ENCODE measurements around the gene FAM53B.

FAM53B gene

GRCh38 chr10:124668517-124669051 lies 75.6 kb downstream of the FAM53B start:
- no peaks in the 10 kb centered on the region for H3K9me3 ChIP-seq (ENCODE audit: control insufficient read depth, insufficient read depth, low read length)
- no CpG with 5 or more reads among the region's 11 CpGs for WGBS (ENCODE audit: insufficient coverage, insufficient read length)
- H3K4me3 ChIP-seq (ENCODE audit: low read length) = no peak overlapping the region
- H3K27me3 ChIP-seq (ENCODE audit: control insufficient read depth, insufficient read depth, low read length) = no peaks in the 10 kb centered on the region
- H3K36me3 ChIP-seq (ENCODE audit: control insufficient read depth, insufficient read depth, low read length) = no peaks in the 10 kb centered on the region
- peaks cover 3% of the 10 kb centered on the region; the same call in 1 of the 2 replicates for H3K4me1 ChIP-seq (ENCODE audit: control insufficient read depth, insufficient read depth, low read length)
- DNase-seq (ENCODE audit: low read depth, low spot score) = no peak
- H3K27ac ChIP-seq (ENCODE audit: low read length) = no peak overlapping the region

GRCh38 chr10:124667425-124668345 lies 76.5 kb downstream of the FAM53B start:
- Histone ChIP-seq H3K36me3 (ENCODE audit: control insufficient read depth, insufficient read depth, low read length) (no peaks in the 10 kb centered on the region), H3K27ac (ENCODE audit: low read length) (no peak overlapping the region), H3K4me3 (ENCODE audit: low read length) (no peak overlapping the region), H3K27me3 (ENCODE audit: control insufficient read depth, insufficient read depth, low read length) (no peaks in the 10 kb centered on the region), H3K4me1 (ENCODE audit: control insufficient read depth, insufficient read depth, low read length) (peaks cover 3% of the 10 kb centered on the region; the same call in 1 of the 2 replicates), H3K9me3 (ENCODE audit: control insufficient read depth, insufficient read depth, low read length) (no peaks in the 10 kb centered on the region)
- no peak for DNase-seq (ENCODE audit: low read depth, low spot score)
- no CpG with 5 or more reads among the region's 15 CpGs for WGBS (ENCODE audit: insufficient coverage, insufficient read length)

- H3K9me3 ChIP-seq (ENCODE audit: control insufficient read depth, insufficient read depth, low read length) = no peaks in the 10 kb centered on the region
- H3K27me3 ChIP-seq (ENCODE audit: control insufficient read depth, insufficient read depth, low read length) = no peaks in the 10 kb centered on the region
- H3K27ac ChIP-seq (ENCODE audit: low read length) = no peak overlapping the region
- no peaks in the 10 kb centered on the region for H3K36me3 ChIP-seq (ENCODE audit: control insufficient read depth, insufficient read depth, low read length)
- no peaks in the 10 kb centered on the region for H3K4me1 ChIP-seq (ENCODE audit: control insufficient read depth, insufficient read depth, low read length)
- DNase-seq (ENCODE audit: low read depth, low spot score) = no peak
- WGBS (ENCODE audit: insufficient coverage, insufficient read length) = no CpG with 5 or more reads among the region's 10 CpGs
- H3K4me3 ChIP-seq (ENCODE audit: low read length) = no peak overlapping the region
Measured at GRCh38 chr10:124666494-124666893, 77.7 kb downstream of the FAM53B start.

- DNase-seq (ENCODE audit: low read depth, low spot score) = no peak
- Histone ChIP-seq H3K9me3 (ENCODE audit: control insufficient read depth, insufficient read depth, low read length) (no peaks in the 10 kb centered on the region), H3K4me3 (ENCODE audit: low read length) (no peak overlapping the region), H3K27ac (ENCODE audit: low read length) (no peak overlapping the region), H3K36me3 (ENCODE audit: control insufficient read depth, insufficient read depth, low read length) (no peaks in the 10 kb centered on the region), H3K27me3 (ENCODE audit: control insufficient read depth, insufficient read depth, low read length) (no peaks in the 10 kb centered on the region), H3K4me1 (ENCODE audit: control insufficient read depth, insufficient read depth, low read length) (no peaks in the 10 kb centered on the region)
- no CpG with 5 or more reads among the region's 3 CpGs for whole genome bisulfite sequencing (ENCODE audit: insufficient coverage, insufficient read length)
Measured at GRCh38 chr10:124665980-124666379, 78.2 kb downstream of the FAM53B start.

- no peaks in the 10 kb centered on the region for H3K36me3 ChIP-seq (ENCODE audit: control insufficient read depth, insufficient read depth, low read length)
- no peaks in the 10 kb centered on the region for H3K9me3 ChIP-seq (ENCODE audit: control insufficient read depth, insufficient read depth, low read length)
- H3K4me1 ChIP-seq (ENCODE audit: control insufficient read depth, insufficient read depth, low read length) = no peaks in the 10 kb centered on the region
- H3K27me3 ChIP-seq (ENCODE audit: control insufficient read depth, insufficient read depth, low read length) = no peaks in the 10 kb centered on the region
- WGBS (ENCODE audit: insufficient coverage, insufficient read length) = no CpG with 5 or more reads among the region's 8 CpGs
- H3K4me3 ChIP-seq (ENCODE audit: low read length) = no peak overlapping the region
- no peak for DNase-seq (ENCODE audit: low read depth, low spot score)
- H3K27ac ChIP-seq (ENCODE audit: low read length) = no peak overlapping the region
Measured at GRCh38 chr10:124665558-124665957, 78.6 kb downstream of the FAM53B start.

- no peaks in the 10 kb centered on the region for H3K36me3 ChIP-seq (ENCODE audit: control insufficient read depth, insufficient read depth, low read length)
- WGBS (ENCODE audit: insufficient coverage, insufficient read length) = no CpG with 5 or more reads among the region's 2 CpGs
- H3K27ac ChIP-seq (ENCODE audit: low read length) = no peak overlapping the region
- no peaks in the 10 kb centered on the region for H3K9me3 ChIP-seq (ENCODE audit: control insufficient read depth, insufficient read depth, low read length)
- H3K4me3 ChIP-seq (ENCODE audit: low read length) = no peak overlapping the region
- no peak for DNase-seq (ENCODE audit: low read depth, low spot score)
- H3K27me3 ChIP-seq (ENCODE audit: control insufficient read depth, insufficient read depth, low read length) = no peaks in the 10 kb centered on the region
- no peaks in the 10 kb centered on the region for H3K4me1 ChIP-seq (ENCODE audit: control insufficient read depth, insufficient read depth, low read length)
Measured at GRCh38 chr10:124665091-124665490, 79.1 kb downstream of the FAM53B start.

GRCh38 chr10:124663766-124664360 lies 80.3 kb downstream of the FAM53B start:
- no peak overlapping the region for H3K27ac ChIP-seq (ENCODE audit: low read length)
- no CpG with 5 or more reads among the region's 11 CpGs for WGBS (ENCODE audit: insufficient coverage, insufficient read length)
- no peaks in the 10 kb centered on the region for H3K9me3 ChIP-seq (ENCODE audit: control insufficient read depth, insufficient read depth, low read length)
- no peaks in the 10 kb centered on the region for H3K27me3 ChIP-seq (ENCODE audit: control insufficient read depth, insufficient read depth, low read length)
- no peaks in the 10 kb centered on the region for H3K36me3 ChIP-seq (ENCODE audit: control insufficient read depth, insufficient read depth, low read length)
- H3K4me3 ChIP-seq (ENCODE audit: low read length) = no peak overlapping the region
- H3K4me1 ChIP-seq (ENCODE audit: control insufficient read depth, insufficient read depth, low read length) = no peaks in the 10 kb centered on the region
- DNase-seq (ENCODE audit: low read depth, low spot score) = no peak

- Histone ChIP-seq H3K4me1 (ENCODE audit: control insufficient read depth, insufficient read depth, low read length) (no peaks in the 10 kb centered on the region), H3K27me3 (ENCODE audit: control insufficient read depth, insufficient read depth, low read length) (no peaks in the 10 kb centered on the region), H3K4me3 (ENCODE audit: low read length) (no peak overlapping the region; the same call in 1 of the 2 replicates), H3K36me3 (ENCODE audit: control insufficient read depth, insufficient read depth, low read length) (no peaks in the 10 kb centered on the region), H3K9me3 (ENCODE audit: control insufficient read depth, insufficient read depth, low read length) (no peaks in the 10 kb centered on the region), H3K27ac (ENCODE audit: low read length) (no peak overlapping the region)
- WGBS (ENCODE audit: insufficient coverage, insufficient read length) = no CpG with 5 or more reads among the region's 8 CpGs
- DNase-seq (ENCODE audit: low read depth, low spot score) = no peak
Measured at GRCh38 chr10:124663228-124663627, 81.0 kb downstream of the FAM53B start.

- Histone ChIP-seq H3K27me3 (ENCODE audit: control insufficient read depth, insufficient read depth, low read length) (no peaks in the 10 kb centered on the region), H3K9me3 (ENCODE audit: control insufficient read depth, insufficient read depth, low read length) (no peaks in the 10 kb centered on the region), H3K36me3 (ENCODE audit: control insufficient read depth, insufficient read depth, low read length) (no peaks in the 10 kb centered on the region), H3K4me3 (ENCODE audit: low read length) (no peak overlapping the region), H3K27ac (ENCODE audit: low read length) (no peak overlapping the region), H3K4me1 (ENCODE audit: control insufficient read depth, insufficient read depth, low read length) (no peaks in the 10 kb centered on the region)
- DNase-seq (ENCODE audit: low read depth, low spot score) = no peak
- no CpG with 5 or more reads among the region's 9 CpGs for WGBS (ENCODE audit: insufficient coverage, insufficient read length)
Measured at GRCh38 chr10:124661660-124662180, 82.5 kb downstream of the FAM53B start.

GRCh38 chr10:124660404-124661125 lies 83.6 kb downstream of the FAM53B start:
- H3K36me3 ChIP-seq (ENCODE audit: control insufficient read depth, insufficient read depth, low read length) = no peaks in the 10 kb centered on the region
- H3K9me3 ChIP-seq (ENCODE audit: control insufficient read depth, insufficient read depth, low read length) = no peaks in the 10 kb centered on the region
- no peak overlapping the region for H3K27ac ChIP-seq (ENCODE audit: low read length)
- WGBS (ENCODE audit: insufficient coverage, insufficient read length) = no CpG with 5 or more reads among the region's 12 CpGs
- no peaks in the 10 kb centered on the region for H3K4me1 ChIP-seq (ENCODE audit: control insufficient read depth, insufficient read depth, low read length)
- no peaks in the 10 kb centered on the region for H3K27me3 ChIP-seq (ENCODE audit: control insufficient read depth, insufficient read depth, low read length)
- no peak overlapping the region for H3K4me3 ChIP-seq (ENCODE audit: low read length)
- DNase-seq (ENCODE audit: low read depth, low spot score) = no peak
